Measurements from ENCODE around the gene SOX4. TPM values are rescaled to one million over a fixed set of nuclear protein-coding genes. Genes with fewer than 3 reads are reported as not detected.
A peak's percentile ranks its signal among the peaks of the same experiment; 100 is the strongest.

The SOX4 gene
- total RNA-seq, 1 donor from 2014 or later, result 132 TPM

DNA sequence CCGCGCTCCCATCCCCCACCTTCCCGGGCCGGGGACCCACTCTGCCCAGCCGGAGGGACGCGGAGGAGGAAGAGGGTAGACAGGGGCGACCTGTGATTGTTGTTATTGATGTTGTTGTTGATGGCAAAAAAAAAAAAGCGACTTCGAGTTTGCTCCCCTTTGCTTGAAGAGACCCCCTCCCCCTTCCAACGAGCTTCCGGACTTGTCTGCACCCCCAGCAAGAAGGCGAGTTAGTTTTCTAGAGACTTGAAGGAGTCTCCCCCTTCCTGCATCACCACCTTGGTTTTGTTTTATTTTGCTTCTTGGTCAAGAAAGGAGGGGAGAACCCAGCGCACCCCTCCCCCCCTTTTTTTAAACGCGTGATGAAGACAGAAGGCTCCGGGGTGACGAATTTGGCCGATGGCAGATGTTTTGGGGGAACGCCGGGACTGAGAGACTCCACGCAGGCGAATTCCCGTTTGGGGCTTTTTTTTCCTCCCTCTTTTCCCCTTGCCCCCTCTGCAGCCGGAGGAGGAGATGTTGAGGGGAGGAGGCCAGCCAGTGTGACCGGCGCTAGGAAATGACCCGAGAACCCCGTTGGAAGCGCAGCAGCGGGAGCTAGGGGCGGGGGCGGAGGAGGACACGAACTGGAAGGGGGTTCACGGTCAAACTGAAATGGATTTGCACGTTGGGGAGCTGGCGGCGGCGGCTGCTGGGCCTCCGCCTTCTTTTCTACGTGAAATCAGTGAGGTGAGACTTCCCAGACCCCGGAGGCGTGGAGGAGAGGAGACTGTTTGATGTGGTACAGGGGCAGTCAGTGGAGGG, 2.8 kb downstream of the SOX4 start:
- DNase-seq (ENCODE audit: low spot score), result peak; percentile 50
- H3K9me3 Mint-ChIP-seq (ENCODE audit: unreplicated experiment), result no peaks in the 10 kb centered on the region

DNA sequence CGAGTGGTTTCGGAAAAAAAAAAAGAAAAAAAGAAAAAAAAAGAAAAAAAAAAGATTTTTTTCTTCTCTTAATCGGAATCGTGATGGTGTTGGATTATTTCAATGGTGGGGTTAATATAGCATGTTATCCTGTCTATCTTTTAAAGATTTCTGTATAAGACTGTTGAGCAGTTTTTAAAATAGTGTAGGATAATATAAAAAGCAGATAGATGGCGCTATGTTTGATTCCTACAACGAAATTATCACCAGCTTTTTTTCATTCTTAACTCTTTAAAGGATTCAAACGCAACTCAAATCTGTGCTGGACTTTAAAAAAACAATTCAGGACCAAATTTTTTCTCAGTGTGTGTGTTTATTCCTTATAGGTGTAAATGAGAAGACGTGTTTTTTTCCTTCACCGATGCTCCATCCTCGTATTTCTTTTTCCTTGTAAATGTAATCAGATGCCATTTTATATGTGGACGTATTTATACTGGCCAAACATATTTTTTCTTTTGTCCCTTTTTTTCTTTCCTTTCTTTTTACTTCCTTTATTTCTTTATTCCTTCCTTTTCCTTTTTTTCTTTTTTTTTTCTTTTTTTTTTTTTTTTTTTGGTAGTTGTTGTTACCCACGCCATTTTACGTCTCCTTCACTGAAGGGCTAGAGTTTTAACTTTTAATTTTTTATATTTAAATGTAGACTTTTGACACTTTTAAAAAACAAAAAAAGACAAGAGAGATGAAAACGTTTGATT, 3.6 kb downstream of the SOX4 start:
- Mint-ChIP-seq H3K9me3 (ENCODE audit: unreplicated experiment) (no peaks in the 10 kb centered on the region), H3K27ac (ENCODE audit: unreplicated experiment) (peak overlapping the region; percentile 88), H3K36me3 (ENCODE audit: low read depth, unreplicated experiment) (peaks cover 31% of the 10 kb centered on the region), H3K4me1 (ENCODE audit: unreplicated experiment) (peaks cover 22% of the 10 kb centered on the region), H3K4me3 (ENCODE audit: unreplicated experiment) (peak overlapping the region; percentile 100), H3K27me3 (ENCODE audit: unreplicated experiment) (peaks cover 14% of the 10 kb centered on the region)
- TF ChIP-seq, protein P1, sequence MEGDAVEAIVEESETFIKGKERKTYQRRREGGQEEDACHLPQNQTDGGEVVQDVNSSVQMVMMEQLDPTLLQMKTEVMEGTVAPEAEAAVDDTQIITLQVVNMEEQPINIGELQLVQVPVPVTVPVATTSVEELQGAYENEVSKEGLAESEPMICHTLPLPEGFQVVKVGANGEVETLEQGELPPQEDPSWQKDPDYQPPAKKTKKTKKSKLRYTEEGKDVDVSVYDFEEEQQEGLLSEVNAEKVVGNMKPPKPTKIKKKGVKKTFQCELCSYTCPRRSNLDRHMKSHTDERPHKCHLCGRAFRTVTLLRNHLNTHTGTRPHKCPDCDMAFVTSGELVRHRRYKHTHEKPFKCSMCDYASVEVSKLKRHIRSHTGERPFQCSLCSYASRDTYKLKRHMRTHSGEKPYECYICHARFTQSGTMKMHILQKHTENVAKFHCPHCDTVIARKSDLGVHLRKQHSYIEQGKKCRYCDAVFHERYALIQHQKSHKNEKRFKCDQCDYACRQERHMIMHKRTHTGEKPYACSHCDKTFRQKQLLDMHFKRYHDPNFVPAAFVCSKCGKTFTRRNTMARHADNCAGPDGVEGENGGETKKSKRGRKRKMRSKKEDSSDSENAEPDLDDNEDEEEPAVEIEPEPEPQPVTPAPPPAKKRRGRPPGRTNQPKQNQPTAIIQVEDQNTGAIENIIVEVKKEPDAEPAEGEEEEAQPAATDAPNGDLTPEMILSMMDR (IDR thresholded peaks at IDR 0.05; ENCODE audit: unreplicated experiment), result peak; percentile 72
- no peak for DNase-seq (ENCODE audit: low spot score)

More for the DNA sequence above, 2.8 kb downstream of the SOX4 start:
- H3K36me3 Mint-ChIP-seq (ENCODE audit: low read depth, unreplicated experiment), result peaks cover 31% of the 10 kb centered on the region
- H3K27ac Mint-ChIP-seq (ENCODE audit: unreplicated experiment), result peak overlapping the region; percentile 88
- H3K4me1 Mint-ChIP-seq (ENCODE audit: unreplicated experiment), result peaks cover 22% of the 10 kb centered on the region
- TF ChIP-seq, protein P1 (IDR thresholded peaks at IDR 0.05; ENCODE audit: unreplicated experiment), result no peak
- peaks cover 14% of the 10 kb centered on the region for H3K27me3 Mint-ChIP-seq (ENCODE audit: unreplicated experiment)
- peak overlapping the region; percentile 100 for H3K4me3 Mint-ChIP-seq (ENCODE audit: unreplicated experiment)

DNA sequence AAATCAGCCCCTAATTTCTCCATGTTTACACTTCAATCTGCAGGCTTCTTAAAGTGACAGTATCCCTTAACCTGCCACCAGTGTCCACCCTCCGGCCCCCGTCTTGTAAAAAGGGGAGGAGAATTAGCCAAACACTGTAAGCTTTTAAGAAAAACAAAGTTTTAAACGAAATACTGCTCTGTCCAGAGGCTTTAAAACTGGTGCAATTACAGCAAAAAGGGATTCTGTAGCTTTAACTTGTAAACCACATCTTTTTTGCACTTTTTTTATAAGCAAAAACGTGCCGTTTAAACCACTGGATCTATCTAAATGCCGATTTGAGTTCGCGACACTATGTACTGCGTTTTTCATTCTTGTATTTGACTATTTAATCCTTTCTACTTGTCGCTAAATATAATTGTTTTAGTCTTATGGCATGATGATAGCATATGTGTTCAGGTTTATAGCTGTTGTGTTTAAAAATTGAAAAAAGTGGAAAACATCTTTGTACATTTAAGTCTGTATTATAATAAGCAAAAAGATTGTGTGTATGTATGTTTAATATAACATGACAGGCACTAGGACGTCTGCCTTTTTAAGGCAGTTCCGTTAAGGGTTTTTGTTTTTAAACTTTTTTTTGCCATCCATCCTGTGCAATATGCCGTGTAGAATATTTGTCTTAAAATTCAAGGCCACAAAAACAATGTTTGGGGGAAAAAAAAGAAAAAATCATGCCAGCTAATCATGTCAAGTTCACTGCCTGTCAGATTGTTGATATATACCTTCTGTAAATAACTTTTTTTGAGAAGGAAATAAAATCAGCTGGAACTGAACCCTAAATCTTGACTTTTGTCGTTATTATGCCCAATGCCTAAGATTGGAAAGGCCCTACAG, 4.5 kb downstream of the SOX4 start:
- H3K9me3 Mint-ChIP-seq (ENCODE audit: unreplicated experiment), result no peaks in the 10 kb centered on the region
- H3K4me1 Mint-ChIP-seq (ENCODE audit: unreplicated experiment), result peaks cover 24% of the 10 kb centered on the region
- H3K27me3 Mint-ChIP-seq (ENCODE audit: unreplicated experiment), result peaks cover 14% of the 10 kb centered on the region
- peak overlapping the region; percentile 100 for H3K4me3 Mint-ChIP-seq (ENCODE audit: unreplicated experiment)
- no peak for DNase-seq (ENCODE audit: low spot score)
- TF ChIP-seq, protein P1 (IDR thresholded peaks at IDR 0.05; ENCODE audit: unreplicated experiment), result no peak
- H3K36me3 Mint-ChIP-seq (ENCODE audit: low read depth, unreplicated experiment), result peaks cover 31% of the 10 kb centered on the region
- H3K27ac Mint-ChIP-seq (ENCODE audit: unreplicated experiment), result no peak overlapping the region

DNA sequence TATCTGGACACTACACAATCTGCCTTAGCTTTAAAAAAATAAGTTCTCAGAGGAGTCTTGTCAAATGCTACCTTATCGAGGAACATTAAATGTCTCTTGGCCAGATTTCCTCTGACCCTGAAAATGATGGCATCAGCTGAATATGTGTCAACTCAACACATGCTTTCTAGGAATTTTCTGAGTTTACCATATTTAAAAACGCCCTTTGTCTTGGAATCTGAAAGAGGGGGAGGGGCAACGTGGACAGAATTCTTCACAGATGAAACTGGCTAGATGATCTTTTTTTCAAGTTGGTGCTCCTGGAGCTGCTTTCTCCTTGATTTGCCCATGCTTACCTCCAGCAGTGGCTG, 5.1 kb downstream of the SOX4 start:
- H3K4me1 Mint-ChIP-seq (ENCODE audit: unreplicated experiment), result peaks cover 30% of the 10 kb centered on the region
- no peaks in the 10 kb centered on the region for H3K9me3 Mint-ChIP-seq (ENCODE audit: unreplicated experiment)
- peak overlapping the region; percentile 100 for H3K4me3 Mint-ChIP-seq (ENCODE audit: unreplicated experiment)
- DNase-seq (ENCODE audit: low spot score), result no peak
- H3K27ac Mint-ChIP-seq (ENCODE audit: unreplicated experiment), result no peak overlapping the region
- H3K27me3 Mint-ChIP-seq (ENCODE audit: unreplicated experiment), result peaks cover 14% of the 10 kb centered on the region
- TF ChIP-seq, protein P1 (IDR thresholded peaks at IDR 0.05; ENCODE audit: unreplicated experiment), result no peak
- peaks cover 31% of the 10 kb centered on the region for H3K36me3 Mint-ChIP-seq (ENCODE audit: low read depth, unreplicated experiment)

Data from endothelial cell (in vitro differentiated cells).